ENCODE data around the gene RNF144B.

Gene RNF144B

DNA sequence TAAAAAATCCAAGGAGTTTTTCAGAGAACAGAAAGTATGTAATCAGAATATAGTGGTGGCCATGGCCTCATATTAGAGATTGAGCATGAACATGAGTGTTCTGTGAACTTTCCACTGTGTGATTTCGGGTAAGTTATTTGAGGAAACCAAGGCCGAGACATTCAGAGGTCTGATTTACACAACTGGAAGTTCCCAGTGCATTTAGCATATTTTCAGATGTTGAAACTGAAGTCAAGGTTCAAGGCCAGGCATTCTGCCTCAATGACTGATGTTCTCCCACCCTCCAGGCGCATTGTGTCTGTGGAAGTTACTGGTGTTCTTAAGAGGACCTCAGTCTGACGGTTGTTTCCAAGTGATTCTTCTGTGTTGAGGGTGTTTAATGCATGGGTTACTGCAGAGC lies 26.2 kb downstream of the RNF144B start:
- TF ChIP-seq POLR2A (IDR thresholded peaks at IDR 0.05; ENCODE audit: extremely low read depth, insufficient read length) (no peak), MYC (IDR thresholded peaks at IDR 0.05; ENCODE audit: low read depth, low read length) (no peak)
- TF ChIP-seq, protein P1, sequence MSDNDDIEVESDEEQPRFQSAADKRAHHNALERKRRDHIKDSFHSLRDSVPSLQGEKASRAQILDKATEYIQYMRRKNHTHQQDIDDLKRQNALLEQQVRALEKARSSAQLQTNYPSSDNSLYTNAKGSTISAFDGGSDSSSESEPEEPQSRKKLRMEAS (IDR thresholded peaks at IDR 0.05; ENCODE audit: low read depth, low read length): no peak
- TF ChIP-seq, protein P2, sequence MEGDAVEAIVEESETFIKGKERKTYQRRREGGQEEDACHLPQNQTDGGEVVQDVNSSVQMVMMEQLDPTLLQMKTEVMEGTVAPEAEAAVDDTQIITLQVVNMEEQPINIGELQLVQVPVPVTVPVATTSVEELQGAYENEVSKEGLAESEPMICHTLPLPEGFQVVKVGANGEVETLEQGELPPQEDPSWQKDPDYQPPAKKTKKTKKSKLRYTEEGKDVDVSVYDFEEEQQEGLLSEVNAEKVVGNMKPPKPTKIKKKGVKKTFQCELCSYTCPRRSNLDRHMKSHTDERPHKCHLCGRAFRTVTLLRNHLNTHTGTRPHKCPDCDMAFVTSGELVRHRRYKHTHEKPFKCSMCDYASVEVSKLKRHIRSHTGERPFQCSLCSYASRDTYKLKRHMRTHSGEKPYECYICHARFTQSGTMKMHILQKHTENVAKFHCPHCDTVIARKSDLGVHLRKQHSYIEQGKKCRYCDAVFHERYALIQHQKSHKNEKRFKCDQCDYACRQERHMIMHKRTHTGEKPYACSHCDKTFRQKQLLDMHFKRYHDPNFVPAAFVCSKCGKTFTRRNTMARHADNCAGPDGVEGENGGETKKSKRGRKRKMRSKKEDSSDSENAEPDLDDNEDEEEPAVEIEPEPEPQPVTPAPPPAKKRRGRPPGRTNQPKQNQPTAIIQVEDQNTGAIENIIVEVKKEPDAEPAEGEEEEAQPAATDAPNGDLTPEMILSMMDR (IDR thresholded peaks at IDR 0.05; ENCODE audit: low read depth, low read length): no peak
- no peak overlapping the region for H3K4me3 ChIP-seq (ENCODE audit: low read depth, low read length)
- no peak for DNase-seq (ENCODE audit: low read depth)

DNA sequence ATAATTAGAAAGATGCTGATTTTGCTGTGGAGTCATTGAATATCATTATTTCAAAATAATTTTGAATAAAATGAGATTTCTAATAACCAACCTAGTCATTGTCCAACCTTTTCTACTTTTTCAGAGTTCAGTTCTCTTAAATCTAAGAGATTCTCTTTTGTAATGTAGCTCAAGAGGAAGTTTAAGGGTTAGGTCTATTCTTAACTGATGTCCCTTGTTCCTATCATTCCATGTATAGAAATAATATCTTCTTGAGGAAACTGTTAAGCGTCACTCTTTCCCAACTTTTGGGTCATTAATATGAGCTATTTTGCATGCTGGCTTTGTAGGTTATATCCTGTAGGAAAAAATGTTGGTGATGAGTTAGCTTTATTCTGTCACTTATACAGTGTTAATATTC lies 27.0 kb downstream of the RNF144B start:
- DNase-seq (ENCODE audit: low read depth): no peak
- TF ChIP-seq POLR2A (IDR thresholded peaks at IDR 0.05; ENCODE audit: extremely low read depth, insufficient read length) (no peak), MYC (IDR thresholded peaks at IDR 0.05; ENCODE audit: low read depth, low read length) (no peak)
- TF ChIP-seq, protein P1 (IDR thresholded peaks at IDR 0.05; ENCODE audit: low read depth, low read length): no peak
- TF ChIP-seq, protein P2 (IDR thresholded peaks at IDR 0.05; ENCODE audit: low read depth, low read length): no peak
- H3K4me3 ChIP-seq (ENCODE audit: low read depth, low read length): no peak overlapping the region

DNA sequence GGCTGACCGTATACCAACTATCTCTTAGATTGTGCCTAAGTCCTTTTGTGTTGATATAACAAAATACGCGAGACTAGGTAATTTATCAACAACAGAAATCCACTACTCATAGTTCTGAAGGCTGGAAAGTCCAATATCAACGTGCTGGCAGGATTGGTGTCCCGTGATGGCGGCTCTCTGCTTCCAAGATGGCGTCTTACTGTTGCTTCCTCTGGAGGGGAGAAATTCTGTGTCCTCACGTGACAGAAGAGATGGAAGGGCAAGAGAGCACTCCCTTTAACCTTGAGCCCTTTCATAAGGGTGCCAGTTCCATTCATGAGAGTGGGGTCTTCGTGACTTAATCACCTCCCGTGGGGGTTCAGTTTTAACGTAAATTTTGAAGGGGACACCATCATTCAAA lies 28.1 kb downstream of the RNF144B start:
- DNase-seq (ENCODE audit: low read depth): no peak
- no peak overlapping the region for H3K4me3 ChIP-seq (ENCODE audit: low read depth, low read length)
- TF ChIP-seq MYC (IDR thresholded peaks at IDR 0.05; ENCODE audit: low read depth, low read length): no peak
- TF ChIP-seq, protein P2 (IDR thresholded peaks at IDR 0.05; ENCODE audit: low read depth, low read length): no peak
- TF ChIP-seq POLR2A (IDR thresholded peaks at IDR 0.05; ENCODE audit: extremely low read depth, insufficient read length): no peak
- TF ChIP-seq, protein P1 (IDR thresholded peaks at IDR 0.05; ENCODE audit: low read depth, low read length): no peak

DNA sequence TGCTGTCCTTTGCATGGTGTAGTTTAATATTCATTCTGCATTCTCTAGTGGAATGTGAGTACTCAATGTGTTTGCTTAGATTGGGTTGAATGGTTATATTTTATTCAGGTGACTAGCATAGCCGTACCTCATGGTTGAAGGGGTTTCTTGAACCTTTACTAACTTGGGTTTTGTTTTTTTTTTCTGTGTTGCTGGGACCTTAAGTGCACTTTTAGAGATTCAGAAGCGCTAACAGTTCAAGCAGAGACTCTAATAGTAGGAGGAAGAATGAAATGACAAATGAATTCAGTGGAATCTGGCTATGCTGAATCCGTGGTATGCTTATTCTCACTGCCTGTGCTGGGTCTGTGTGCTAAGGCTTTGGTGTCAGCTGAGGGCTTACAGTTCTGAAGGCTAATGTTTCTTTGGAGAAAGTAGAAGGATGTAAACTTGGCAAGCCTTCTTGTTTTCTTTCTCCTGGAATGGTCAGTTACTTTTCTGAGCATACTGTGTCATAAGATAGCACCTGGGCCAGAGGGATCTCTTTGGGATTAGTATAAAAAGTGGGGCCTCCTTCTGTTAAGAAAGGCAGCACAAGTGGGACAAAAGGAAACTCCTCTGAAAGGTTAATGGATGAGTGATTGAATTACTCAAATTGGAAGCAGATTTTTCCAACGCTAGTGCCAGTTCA lies 28.7 kb downstream of the RNF144B start:
- TF ChIP-seq, protein P2 (IDR thresholded peaks at IDR 0.05; ENCODE audit: low read depth, low read length): no peak
- no peak for TF ChIP-seq MYC (IDR thresholded peaks at IDR 0.05; ENCODE audit: low read depth, low read length)
- TF ChIP-seq POLR2A (IDR thresholded peaks at IDR 0.05; ENCODE audit: extremely low read depth, insufficient read length): no peak
- TF ChIP-seq, protein P1 (IDR thresholded peaks at IDR 0.05; ENCODE audit: low read depth, low read length): no peak
- DNase-seq (ENCODE audit: low read depth): no peak
- H3K4me3 ChIP-seq (ENCODE audit: low read depth, low read length): no peak overlapping the region

DNA sequence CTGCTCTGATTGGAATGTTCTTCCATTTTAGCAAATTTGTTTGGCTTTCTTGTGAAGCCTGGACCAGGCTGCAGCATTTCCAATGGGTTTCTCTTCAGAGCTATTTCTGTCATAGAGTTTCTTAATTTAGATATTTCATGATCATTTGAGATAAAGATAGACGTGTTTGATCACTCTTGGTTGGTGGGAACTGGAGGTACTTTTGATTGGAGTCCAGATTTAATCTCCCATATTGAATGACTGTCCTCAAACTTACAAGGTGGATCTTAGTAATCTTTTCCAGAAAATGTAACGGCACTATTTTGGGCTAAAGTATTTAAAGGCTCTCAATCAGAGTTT lies 29.2 kb downstream of the RNF144B start:
- no peak overlapping the region for H3K4me3 ChIP-seq (ENCODE audit: low read depth, low read length)
- no peak for DNase-seq (ENCODE audit: low read depth)
- TF ChIP-seq, protein P2 (IDR thresholded peaks at IDR 0.05; ENCODE audit: low read depth, low read length): no peak
- TF ChIP-seq POLR2A (IDR thresholded peaks at IDR 0.05; ENCODE audit: extremely low read depth, insufficient read length): no peak
- no peak for TF ChIP-seq MYC (IDR thresholded peaks at IDR 0.05; ENCODE audit: low read depth, low read length)
- TF ChIP-seq, protein P1 (IDR thresholded peaks at IDR 0.05; ENCODE audit: low read depth, low read length): no peak

Measured in NB4 (cell line).